ENCODE results near the gene PTPN2. TPM values are rescaled to one million over a fixed set of nuclear protein-coding genes. Genes with fewer than 3 reads are reported as not detected.
"Not testable (repeated sequence)": the region's sequence is repeated elsewhere in the genome, so short reads cannot be mapped to it uniquely, and the experiment has no call there.

The PTPN2 gene
- polyA plus RNA-seq, 1 donor from 2014 or later = 45.7 TPM

- no peak for TF ChIP-seq SMC3 (conservative IDR thresholded peaks at IDR 0.05; ENCODE audit: poor library complexity)
- no peak for TF ChIP-seq EP300 (conservative IDR thresholded peaks at IDR 0.05; ENCODE audit: poor library complexity, severe bottlenecking)
- TF ChIP-seq TAF1 (IDR thresholded peaks at IDR 0.05; ENCODE audit: low read depth) = no peak
- TF ChIP-seq MXI1 (conservative IDR thresholded peaks at IDR 0.05; ENCODE audit: poor library complexity, severe bottlenecking) = no peak
Measured at GRCh38 chr18:12766986-12767433, 117.0 kb downstream of the PTPN2 start (continued).

GRCh38 chr18:12765586-12765985 lies 118.5 kb downstream of the PTPN2 start:
- Histone ChIP-seq H3K36me3 (ENCODE audit: insufficient read depth, low read length) (no peaks in the 10 kb centered on the region), H3K9me2 (ENCODE audit: insufficient read depth, low read length) (no peaks in the 10 kb centered on the region), H3K9me3 (ENCODE audit: low read length) (no peaks in the 10 kb centered on the region), H3K4me2 (ENCODE audit: low read length) (no peak overlapping the region), H3K27ac (ENCODE audit: low read length) (no peak overlapping the region), H2AFZ (ENCODE audit: low read depth, low read length) (no peak overlapping the region), H3K27me3 (ENCODE audit: insufficient read depth, low read depth, low read length) (no peaks in the 10 kb centered on the region), H4K20me1 (ENCODE audit: insufficient read depth) (no peaks in the 10 kb centered on the region), H3F3A (ENCODE audit: insufficient read depth, low read length, poor library complexity, severe bottlenecking) (no peaks in the 10 kb centered on the region), H3K9ac (ENCODE audit: low read length) (no peak overlapping the region), H3K79me2 (replicated peaks; ENCODE audit: insufficient read depth, low read length) (no peaks in the 10 kb centered on the region), H3K4me3 (ENCODE audit: low read length) (no peak overlapping the region)
- no peak for TF ChIP-seq RAD21 (conservative IDR thresholded peaks at IDR 0.05)
- TF ChIP-seq TAF1 (IDR thresholded peaks at IDR 0.05; ENCODE audit: low read depth) = no peak
- TF ChIP-seq SMC3 (conservative IDR thresholded peaks at IDR 0.05; ENCODE audit: poor library complexity) = no peak
- no peak for TF ChIP-seq MXI1 (conservative IDR thresholded peaks at IDR 0.05; ENCODE audit: poor library complexity, severe bottlenecking)

- no peaks in the 10 kb centered on the region for H3K36me3 ChIP-seq (ENCODE audit: insufficient read depth, low read length)
- no peak overlapping the region for H3K9ac ChIP-seq (ENCODE audit: low read length)
- no peak overlapping the region for H3K27ac ChIP-seq (ENCODE audit: low read length)
- H3F3A ChIP-seq (ENCODE audit: insufficient read depth, low read length, poor library complexity, severe bottlenecking) = no peaks in the 10 kb centered on the region
- no peak for TF ChIP-seq RAD21 (conservative IDR thresholded peaks at IDR 0.05)
- no peak for TF ChIP-seq POLR2AphosphoS5 (IDR thresholded peaks at IDR 0.05)
- no peak for TF ChIP-seq SMC3 (conservative IDR thresholded peaks at IDR 0.05; ENCODE audit: poor library complexity)
- TF ChIP-seq EZH2 (IDR thresholded peaks at IDR 0.05; ENCODE audit: borderline replicate concordance, insufficient read depth, low read length, poor library complexity, severe bottlenecking) = no peak
- TF ChIP-seq EP300 (conservative IDR thresholded peaks at IDR 0.05; ENCODE audit: poor library complexity, severe bottlenecking) = no peak
- TF ChIP-seq MXI1 (conservative IDR thresholded peaks at IDR 0.05; ENCODE audit: poor library complexity, severe bottlenecking) = no peak
- no peak for TF ChIP-seq REST (IDR thresholded peaks at IDR 0.05; ENCODE audit: borderline replicate concordance)
- TF ChIP-seq TAF1 (IDR thresholded peaks at IDR 0.05; ENCODE audit: low read depth) = no peak
- no peak for TF ChIP-seq CTCF (IDR thresholded peaks at IDR 0.05; ENCODE audit: poor library complexity, severe bottlenecking)
- no peaks in the 10 kb centered on the region for H4K20me1 ChIP-seq (ENCODE audit: insufficient read depth)
- H3K27me3 ChIP-seq (ENCODE audit: insufficient read depth, low read depth, low read length) = no peaks in the 10 kb centered on the region
- H2AFZ ChIP-seq (ENCODE audit: low read depth, low read length) = no peak overlapping the region
- H3K9me2 ChIP-seq (ENCODE audit: insufficient read depth, low read length) = no peaks in the 10 kb centered on the region
- H3K4me2 ChIP-seq (ENCODE audit: low read length) = no peak overlapping the region
- no peak overlapping the region for H3K4me3 ChIP-seq (ENCODE audit: low read length)
- H3K79me2 ChIP-seq (replicated peaks; ENCODE audit: insufficient read depth, low read length) = no peaks in the 10 kb centered on the region
- no peaks in the 10 kb centered on the region for H3K9me3 ChIP-seq (ENCODE audit: low read length)
Measured at GRCh38 chr18:12765126-12765525, 118.9 kb downstream of the PTPN2 start.

- not testable (repeated sequence) for H2AFZ ChIP-seq (ENCODE audit: low read depth, low read length); H3K79me2 ChIP-seq (replicated peaks; ENCODE audit: insufficient read depth, low read length); H3K36me3 ChIP-seq (ENCODE audit: insufficient read depth, low read length); H3F3A ChIP-seq (ENCODE audit: insufficient read depth, low read length, poor library complexity, severe bottlenecking); H3K9me3 ChIP-seq (ENCODE audit: low read length); H3K9me2 ChIP-seq (ENCODE audit: insufficient read depth, low read length); H4K20me1 ChIP-seq (ENCODE audit: insufficient read depth); H3K9ac ChIP-seq (ENCODE audit: low read length); H3K27ac ChIP-seq (ENCODE audit: low read length); H3K4me3 ChIP-seq (ENCODE audit: low read length); H3K4me2 ChIP-seq (ENCODE audit: low read length); H3K27me3 ChIP-seq (ENCODE audit: insufficient read depth, low read depth, low read length)
Measured at GRCh38 chr18:12758566-12758965, 125.5 kb downstream of the PTPN2 start.

GRCh38 chr18:12756619-12757239 lies 127.3 kb downstream of the PTPN2 start:
- H2AFZ ChIP-seq (ENCODE audit: low read depth, low read length); H3K4me2 ChIP-seq (ENCODE audit: low read length); H3K9ac ChIP-seq (ENCODE audit: low read length); H3F3A ChIP-seq (ENCODE audit: insufficient read depth, low read length, poor library complexity, severe bottlenecking); H3K27me3 ChIP-seq (ENCODE audit: insufficient read depth, low read depth, low read length); H3K79me2 ChIP-seq (replicated peaks; ENCODE audit: insufficient read depth, low read length); H3K4me3 ChIP-seq (ENCODE audit: low read length); H3K27ac ChIP-seq (ENCODE audit: low read length); H3K9me3 ChIP-seq (ENCODE audit: low read length); H3K36me3 ChIP-seq (ENCODE audit: insufficient read depth, low read length); H4K20me1 ChIP-seq (ENCODE audit: insufficient read depth); H3K9me2 ChIP-seq (ENCODE audit: insufficient read depth, low read length): not testable (repeated sequence)

Measured in neural cell (in vitro differentiated cells).